ENCODE data around the gene TEDC1. TPM values are rescaled to one million over a fixed set of nuclear protein-coding genes. Genes with fewer than 3 reads are reported as not detected.

TEDC1 gene
- total RNA-seq, 2 donors from 2014 or later: 3.5 to 3.9 TPM

GRCh38 chr14:105525861-105526775 is 35.1 kb downstream of the TEDC1 start, which contains the start of gene TMEM121:
Gene TMEM121, plus strand, starts transcription at chr14:105526583. Its CDS starts 2,252 bp downstream, at chr14:105528835.
- Histone ChIP-seq H3K4me1 (peaks cover 0 to 43% of the 10 kb centered on the region in 2 donors), H3K36me3 (no peaks in the 10 kb centered on the region), H3K27me3 (no peaks in the 10 kb centered on the region), H3K27ac (peak within 1 kb of the TSS; percentile 43 to 57), H3K9me3 (no peaks in the 10 kb centered on the region), H3K4me3 (peak within 1 kb of the TSS; percentile 60 to 68)
- TF ChIP-seq CTCF (IDR thresholded peaks at IDR 0.05): no peak
- no peak for DNase-seq (ENCODE audit: low spot score)

- Histone ChIP-seq H3K27me3 (no peaks in the 10 kb centered on the region), H3K4me1 (peaks cover 0 to 43% of the 10 kb centered on the region in 2 donors), H3K4me3 (peak overlapping the region; percentile 60 to 68), H3K9me3 (no peaks in the 10 kb centered on the region), H3K36me3 (no peaks in the 10 kb centered on the region), H3K27ac (peak overlapping the region in 1 of 2 donors; percentile 57)
- no peak for TF ChIP-seq CTCF (IDR thresholded peaks at IDR 0.05)
- DNase-seq (ENCODE audit: low spot score): no peak
These were observed 35.8 kb downstream of the TEDC1 start for GRCh38 chr14:105526776-105527380.

GRCh38 chr14:105527381-105527825 is 36.4 kb downstream of the TEDC1 start:
- Histone ChIP-seq H3K4me1 (peaks cover 0 to 43% of the 10 kb centered on the region in 2 donors), H3K9me3 (no peaks in the 10 kb centered on the region), H3K36me3 (no peaks in the 10 kb centered on the region), H3K27me3 (no peaks in the 10 kb centered on the region), H3K27ac (peak overlapping the region in 1 of 2 donors; percentile 57), H3K4me3 (peak overlapping the region; percentile 60 to 68)
- TF ChIP-seq CTCF (IDR thresholded peaks at IDR 0.05): no peak
- no peak for DNase-seq (ENCODE audit: low spot score)

GRCh38 chr14:105527826-105528585 is 37.0 kb downstream of the TEDC1 start:
- no peaks in the 10 kb centered on the region for H3K9me3 ChIP-seq
- H3K27me3 ChIP-seq: no peaks in the 10 kb centered on the region
- peak overlapping the region; percentile 53 to 57 for H3K27ac ChIP-seq
- peak; percentile 92 to 98 for TF ChIP-seq CTCF (IDR thresholded peaks at IDR 0.05)
- peak; percentile 65 for DNase-seq (ENCODE audit: low spot score)
- peak overlapping the region; percentile 44 to 68 for H3K4me3 ChIP-seq
- no peaks in the 10 kb centered on the region for H3K36me3 ChIP-seq
- H3K4me1 ChIP-seq: peaks cover 0 to 43% of the 10 kb centered on the region in 2 donors

- H3K4me3 ChIP-seq: peak overlapping the region; percentile 44 to 68
- peaks cover 0 to 43% of the 10 kb centered on the region in 2 donors for H3K4me1 ChIP-seq
- DNase-seq (ENCODE audit: low spot score): no peak
- no peaks in the 10 kb centered on the region for H3K27me3 ChIP-seq
- TF ChIP-seq CTCF (IDR thresholded peaks at IDR 0.05): no peak
- H3K9me3 ChIP-seq: no peaks in the 10 kb centered on the region
- no peaks in the 10 kb centered on the region for H3K36me3 ChIP-seq
- no peak overlapping the region for H3K27ac ChIP-seq
These were observed 37.7 kb downstream of the TEDC1 start for GRCh38 chr14:105528586-105529318.

Measured in right atrium auricular region (tissue), 2 donors.